ENCODE results near the gene NSD1. TPM values are rescaled to one million over a fixed set of nuclear protein-coding genes. Genes with fewer than 3 reads are reported as not detected.

NSD1 gene
- total RNA-seq, 1 experiment from 2014 or later: 58.8 TPM

- Histone ChIP-seq H3K27ac (ENCODE audit: low read depth, low read length) (peak overlapping the region; percentile 82), H3K9ac (ENCODE audit: low read length) (peak overlapping the region; percentile 87), H3K9me2 (ENCODE audit: insufficient read depth) (no peaks in the 10 kb centered on the region), H3K4me2 (ENCODE audit: low read length) (peak overlapping the region; percentile 79), H3K4me1 (ENCODE audit: control insufficient read depth in 1 of 2, insufficient read depth in 2 of 2, low read length in 2 of 2) (peaks cover 18 to 45% of the 10 kb centered on the region in 2 experiments), H4K20me1 (ENCODE audit: insufficient read depth) (no peaks in the 10 kb centered on the region), H2AFZ (ENCODE audit: low read depth, low read length, poor library complexity, severe bottlenecking) (no peak overlapping the region), H3K36me3 (ENCODE audit: control insufficient read depth in 1 of 2, insufficient read depth in 2 of 2, low read length in 2 of 2) (0 out of 4 replicates have a peak, but pooled peaks cover 0 to 5% of the 10 kb centered on the region in 2 experiments), H3K27me3 (ENCODE audit: insufficient read depth, low read length) (no peaks in the 10 kb centered on the region), H3K9me3 (ENCODE audit: control insufficient read depth in 1 of 2, insufficient read depth in 1 of 2, low read depth in 1 of 2, low read length in 2 of 2) (no peaks in the 10 kb centered on the region), H3K79me2 (ENCODE audit: insufficient read depth, low read length) (no peaks in the 10 kb centered on the region; the same call in 1 of the 2 replicates), H3K4me3 (replicated peaks in 1 of 2; ENCODE audit: low read depth in 1 of 2, low read length in 2 of 2) (peak overlapping the region; percentile 82 to 87)
- ChIA-PET RAD21 (ENCODE audit: low non-redundant PET in 1 of 2, low total read pairs in 2 of 2, uncharacterized antibody in 2 of 2, unreplicated experiment in 2 of 2) (no interaction called here), CTCF (interaction anchor here (1.5 kb wide), 1 partner anchor 92 kb away, joined by 4 read pairs; no protein-coding TSS in a partner anchor), POLR2A (interaction anchor here (1.2 kb wide), 1 partner anchor 59 kb away, joined by 4 read pairs; no protein-coding TSS in a partner anchor)
- TF ChIP-seq EZH2phosphoT487 (IDR thresholded peaks at IDR 0.05; ENCODE audit: borderline replicate concordance) (no peak), ZFX (IDR thresholded peaks at IDR 0.05) (no peak), SRF (IDR thresholded peaks at IDR 0.05; ENCODE audit: low read depth) (no peak), TCF7L2 (IDR thresholded peaks at IDR 0.05; ENCODE audit: borderline replicate concordance, extremely low read depth, insufficient read depth, insufficient read length) (no peak), SP1 (IDR thresholded peaks at IDR 0.05; ENCODE audit: low read depth) (no peak), POLR2A (IDR thresholded peaks at IDR 0.05; ENCODE audit: borderline replicate concordance, extremely low read depth, insufficient read depth, insufficient read length) (no peak), ELF1 (IDR thresholded peaks at IDR 0.05; ENCODE audit: borderline replicate concordance, low read depth) (no peak), EZH2 (IDR thresholded peaks at IDR 0.05) (no peak), SIN3A (IDR thresholded peaks at IDR 0.05; ENCODE audit: low read depth) (no peak), ATF3 (IDR thresholded peaks at IDR 0.05) (no peak), JUND (IDR thresholded peaks at IDR 0.05) (no peak), CBX3 (IDR thresholded peaks at IDR 0.05; ENCODE audit: low read depth) (no peak), REST (IDR thresholded peaks at IDR 0.05; ENCODE audit: low read depth) (no peak), ZNF274 (IDR thresholded peaks at IDR 0.05; ENCODE audit: low read depth, low read length) (no peak), FOSL1 (IDR thresholded peaks at IDR 0.05; ENCODE audit: low read depth) (no peak), POLR2AphosphoS5 (IDR thresholded peaks at IDR 0.05; ENCODE audit: low read depth, low read length) (no peak), EGR1 (IDR thresholded peaks at IDR 0.05; ENCODE audit: low read depth) (no peak)
- peak; percentile 12 for ATAC-seq
- DNase-seq (ENCODE audit: low read depth, low spot score): no peak
- intact Hi-C loops (cut with micrococcal nuclease): loop anchor here (5.0 kb wide), 1 partner anchor 186 kb away; the partner anchor contains the start of gene PDLIM7
- no TSS peak for BruUV-seq (replicated peaks)
Observed at GRCh38 chr5:177311392-177311722, 177.8 kb downstream of the NSD1 start.

Data from HCT116 (cell line).